Body of pancreas (tissue), 4 donors: ENCODE data around the gene NAA25. TPM values are rescaled to one million over a fixed set of nuclear protein-coding genes. Genes with fewer than 3 reads are reported as not detected.

ENCODE experiments used
- ATAC-seq: fragments of 150-250 bp; one replicate; pipeline ENCODE4 v1.9.1; 2016
- DNase-seq, 4 donors: peaks; one replicate each; pipeline ENCODE4 v3.0.0-alpha.2; 2019
- H3K27ac ChIP-seq, 4 donors: fragments of 200-600 bp; sonication (generic); 1 replicate in 3 of 4; 2 replicates in 1 of 4; pipeline versions ENCODE4 v1.5.1 to v1.6.1; 2016 to 2019; ENCODE audit warnings: mild to moderate bottlenecking in 1 of 4, mixed read lengths in 1 of 4, moderate library complexity in 1 of 4
- H3K27me3 ChIP-seq, 2 donors: fragments of 200-600 bp; sonication (generic); one replicate each; pipeline ENCODE4 v1.6.0; 2016; ENCODE audit warnings: mild to moderate bottlenecking in 1 of 2
- H3K36me3 ChIP-seq, 2 donors: fragments of 200-600 bp; sonication (generic); replicated peaks in 1 of 2; 2 replicates each; pipeline ENCODE4 v1.5.1; 2016; ENCODE audit warnings: low read depth in 2 of 2; ENCODE audit not compliant: insufficient read depth in 1 of 2
- H3K4me1 ChIP-seq: fragments of 200-600 bp; sonication (generic); one replicate; pipeline ENCODE4 v1.6.0; 2016
- H3K4me3 ChIP-seq, 2 donors: fragments of 200-600 bp; sonication (generic); 1 replicate in 1 of 2; 2 replicates in 1 of 2; pipeline ENCODE4 v1.5.1; 2016 to 2019
- H3K9me3 ChIP-seq, 3 donors: fragments of 200-600 bp; sonication (generic); 1 replicate in 2 of 3; 2 replicates in 1 of 3; pipeline ENCODE4 v1.5.1; 2016
- POLR2A ChIP-seq, 3 donors: fragments of 450-650 bp; IDR thresholded peaks; one replicate each; pipeline ENCODE4 v1.6.1; 2016; ENCODE audit warnings: antibody characterized with exemption in 3 of 3, mild to moderate bottlenecking in 2 of 3
- WGBS, 2 donors: methylation state at CpG; one replicate each; pipeline ENCODE4 v1.1.5; 2017; 5-methylcytosine and 5-hydroxymethylcytosine counted together
- intact Hi-C: fragments of 100-400 bp; cut with DNase I; formaldehyde crosslinking; loops from one replicate; pipeline ENCODE4 v1.15.1; 2023
- total RNA-seq, 2 donors: library from RNA; depleted of rRNA; stranded (reverse); fragments of >200 nt; gene quantifications; one replicate each; pipeline ENCODE4 v1.1.0, GENCODE V29; 2016
- TF ChIP-seq, protein P1 (sequence below), 7 experiments: fragments of 450-650 bp in 4 of 7; fragments of 200-600 bp in 3 of 7; sonication (generic) in 3 of 7; IDR thresholded peaks; one replicate each; pipeline ENCODE4 v1.5.1; 2016 to 2019; ENCODE audit warnings: antibody characterized with exemption in 7 of 7

The NAA25 gene
- total RNA-seq, 2 donors from 2014 or later = 12.5 to 17.6 TPM

DNA sequence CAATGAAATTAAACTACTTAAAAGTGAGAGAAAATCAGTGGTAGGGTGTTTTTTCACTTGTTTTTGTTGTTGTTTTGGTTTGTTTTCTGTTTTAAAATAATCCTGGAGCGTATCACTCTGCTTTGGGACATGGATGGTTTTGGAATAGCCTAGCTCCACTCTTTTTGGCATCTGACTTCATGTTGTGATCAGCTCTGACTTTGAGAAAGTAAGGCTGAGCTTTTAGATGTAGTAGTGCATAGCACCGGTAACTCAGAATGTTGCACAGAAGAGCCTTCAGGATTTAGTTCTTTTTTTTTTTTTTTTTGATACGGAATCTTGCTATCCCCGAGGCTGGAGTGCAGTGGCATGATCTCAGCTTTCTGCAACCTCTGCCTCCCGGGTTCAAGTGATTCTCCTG is 24.8 kb upstream of the NAA25 start:
- H3K27ac ChIP-seq = no peak overlapping the region
- H3K27me3 ChIP-seq = no peaks in the 10 kb centered on the region
- H3K4me1 ChIP-seq = peaks cover 17% of the 10 kb centered on the region
- 84 to 87% methylated on average over 5 of the region's 5 CpGs for WGBS, 2 donors
- TF ChIP-seq, protein P1, sequence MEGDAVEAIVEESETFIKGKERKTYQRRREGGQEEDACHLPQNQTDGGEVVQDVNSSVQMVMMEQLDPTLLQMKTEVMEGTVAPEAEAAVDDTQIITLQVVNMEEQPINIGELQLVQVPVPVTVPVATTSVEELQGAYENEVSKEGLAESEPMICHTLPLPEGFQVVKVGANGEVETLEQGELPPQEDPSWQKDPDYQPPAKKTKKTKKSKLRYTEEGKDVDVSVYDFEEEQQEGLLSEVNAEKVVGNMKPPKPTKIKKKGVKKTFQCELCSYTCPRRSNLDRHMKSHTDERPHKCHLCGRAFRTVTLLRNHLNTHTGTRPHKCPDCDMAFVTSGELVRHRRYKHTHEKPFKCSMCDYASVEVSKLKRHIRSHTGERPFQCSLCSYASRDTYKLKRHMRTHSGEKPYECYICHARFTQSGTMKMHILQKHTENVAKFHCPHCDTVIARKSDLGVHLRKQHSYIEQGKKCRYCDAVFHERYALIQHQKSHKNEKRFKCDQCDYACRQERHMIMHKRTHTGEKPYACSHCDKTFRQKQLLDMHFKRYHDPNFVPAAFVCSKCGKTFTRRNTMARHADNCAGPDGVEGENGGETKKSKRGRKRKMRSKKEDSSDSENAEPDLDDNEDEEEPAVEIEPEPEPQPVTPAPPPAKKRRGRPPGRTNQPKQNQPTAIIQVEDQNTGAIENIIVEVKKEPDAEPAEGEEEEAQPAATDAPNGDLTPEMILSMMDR (IDR thresholded peaks at IDR 0.05) = no peak
- no peak for TF ChIP-seq POLR2A (IDR thresholded peaks at IDR 0.05)
- ATAC-seq = no peak
- intact Hi-C loops = no loop called here
- no peak for DNase-seq
- H3K4me3 ChIP-seq = no peak overlapping the region
- no peaks in the 10 kb centered on the region for H3K9me3 ChIP-seq
- H3K36me3 ChIP-seq = peaks cover 0 to 15% of the 10 kb centered on the region in 2 donors

DNA sequence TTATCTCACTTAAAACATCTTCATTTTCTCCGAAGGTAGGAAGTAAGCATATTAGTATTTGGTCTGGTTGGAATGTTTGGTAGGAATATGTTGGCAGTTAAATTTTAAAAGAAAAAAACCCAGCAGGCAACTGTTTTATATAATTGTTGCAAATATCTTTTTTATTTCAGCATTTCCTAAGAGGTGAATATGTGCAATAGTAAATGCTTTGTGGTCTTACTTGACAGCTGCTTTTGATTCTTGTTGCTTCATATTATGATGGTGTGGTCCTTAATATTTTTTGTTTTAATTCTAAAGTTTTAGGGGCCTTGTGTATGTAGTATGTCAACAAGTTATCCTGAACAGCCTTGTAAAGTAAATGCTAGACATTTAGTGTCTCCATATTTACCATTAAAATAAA is 23.1 kb upstream of the NAA25 start:
- TF ChIP-seq POLR2A (IDR thresholded peaks at IDR 0.05) = no peak
- TF ChIP-seq, protein P1 (IDR thresholded peaks at IDR 0.05) = no peak
- Histone ChIP-seq H3K36me3 (peaks cover 0 to 6% of the 10 kb centered on the region in 2 donors), H3K9me3 (no peaks in the 10 kb centered on the region), H3K27ac (peak overlapping the region in 2 of 4 donors; percentile 59 to 78), H3K27me3 (no peaks in the 10 kb centered on the region), H3K4me3 (no peak overlapping the region), H3K4me1 (peaks cover 22% of the 10 kb centered on the region)
- intact Hi-C loops = no loop called here
- 61 to 64% methylated on average over 1 of the region's 1 CpG for WGBS, 2 donors
- ATAC-seq (no peak), DNase-seq (no peak)

DNA sequence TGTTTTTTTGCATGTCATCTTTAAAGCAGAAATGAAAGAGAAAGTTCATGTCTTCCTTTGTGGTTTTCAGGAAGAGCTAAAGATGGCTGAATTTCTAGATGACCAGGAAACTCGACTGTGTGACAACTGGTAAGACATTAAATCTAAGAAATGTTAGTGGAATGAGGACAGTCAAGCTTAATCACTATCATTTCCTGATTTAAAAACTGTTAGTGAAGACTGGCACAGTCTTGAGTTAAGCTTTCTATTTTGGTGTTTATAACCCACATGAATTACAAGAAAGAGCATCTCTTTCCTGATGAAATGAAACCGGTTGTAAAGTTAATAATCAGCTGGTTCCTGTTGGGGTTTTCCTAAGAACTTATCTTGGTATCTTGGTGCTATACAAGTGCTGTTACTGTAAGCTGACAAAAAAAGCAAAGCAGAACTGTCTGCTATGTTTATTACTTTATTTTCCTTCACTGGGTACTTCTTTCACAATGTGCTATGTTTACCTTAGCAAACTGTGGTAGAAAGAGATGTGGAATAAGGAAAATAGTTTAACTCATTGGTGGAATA is 21.9 kb upstream of the NAA25 start:
- ATAC-seq (no peak), DNase-seq (no peak)
- H3K27me3 ChIP-seq = no peaks in the 10 kb centered on the region
- H3K4me3 ChIP-seq = no peak overlapping the region
- no peaks in the 10 kb centered on the region for H3K9me3 ChIP-seq
- peak overlapping the region; percentile 10 to 78 (median 42) for H3K27ac ChIP-seq
- peaks cover 0 to 4% of the 10 kb centered on the region in 2 donors for H3K36me3 ChIP-seq
- peaks cover 30% of the 10 kb centered on the region for H3K4me1 ChIP-seq
- TF ChIP-seq, protein P1 (IDR thresholded peaks at IDR 0.05) = no peak
- TF ChIP-seq POLR2A (IDR thresholded peaks at IDR 0.05) = no peak
- 21 to 22% methylated on average over 2 of the region's 2 CpGs for WGBS, 2 donors
- intact Hi-C loops = no loop called here

DNA sequence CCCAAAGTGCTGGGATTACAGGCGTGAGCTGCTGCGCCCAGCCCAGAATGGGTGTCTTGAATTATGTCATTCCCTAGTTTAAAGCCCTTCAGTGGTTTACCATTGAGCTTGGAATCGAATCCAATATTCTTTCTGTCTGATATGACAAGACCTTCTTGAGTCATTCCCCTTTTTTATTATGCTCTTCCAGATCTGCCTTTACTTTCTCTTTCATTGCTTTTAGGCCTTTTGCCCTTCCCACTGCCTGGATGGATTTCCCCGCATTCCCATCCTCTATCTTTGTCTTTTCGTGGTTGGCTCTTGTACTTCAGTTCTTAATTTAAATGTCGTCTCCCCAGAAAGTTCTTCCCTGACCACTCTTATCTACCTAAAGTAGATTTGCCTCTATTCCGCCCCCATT is 18.3 kb upstream of the NAA25 start:
- Histone ChIP-seq H3K4me3 (no peak overlapping the region), H3K36me3 (no peaks in the 10 kb centered on the region), H3K27ac (no peak overlapping the region), H3K27me3 (no peaks in the 10 kb centered on the region), H3K4me1 (peaks cover 47% of the 10 kb centered on the region), H3K9me3 (no peaks in the 10 kb centered on the region)
- DNase-seq = no peak
- no peak for ATAC-seq
- intact Hi-C loops = no loop called here
- TF ChIP-seq, protein P1 (IDR thresholded peaks at IDR 0.05) = no peak
- TF ChIP-seq POLR2A (IDR thresholded peaks at IDR 0.05) = no peak
- 82 to 88% methylated on average over 7 of the region's 7 CpGs for WGBS, 2 donors

DNA sequence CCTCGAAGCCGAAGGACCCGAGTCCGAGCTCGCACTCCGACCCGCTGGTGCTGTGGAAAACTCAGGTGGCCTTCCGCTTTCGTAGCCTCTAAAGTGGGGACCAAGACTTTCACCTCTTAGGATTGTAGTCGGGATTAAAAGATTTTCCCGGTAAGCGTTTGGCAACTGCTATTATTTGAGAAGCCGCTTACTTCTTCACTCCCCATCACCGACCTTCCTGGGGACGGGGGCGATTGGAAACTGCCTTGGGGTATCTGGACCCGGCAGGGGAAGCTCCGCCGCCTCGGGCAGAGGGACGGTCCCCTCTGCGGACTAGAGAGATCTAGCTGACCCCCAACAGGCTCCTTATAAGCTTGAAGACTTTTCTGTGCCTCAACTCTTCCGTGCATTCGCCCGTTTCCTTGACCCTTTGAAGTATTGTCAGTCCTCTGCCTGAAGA is 17.4 kb upstream of the NAA25 start:
- ATAC-seq (no peak), DNase-seq (no peak)
- 0 to 1% methylated on average over 19 to 25 of the region's 25 CpGs for WGBS, 2 donors
- no peaks in the 10 kb centered on the region for H3K36me3 ChIP-seq
- H3K27ac ChIP-seq = peak overlapping the region in 3 of 4 donors; percentile 57 to 86 (median 83)
- no peak for TF ChIP-seq POLR2A (IDR thresholded peaks at IDR 0.05)
- intact Hi-C loops = no loop called here
- no peaks in the 10 kb centered on the region for H3K9me3 ChIP-seq
- peak overlapping the region; percentile 54 to 61 for H3K4me3 ChIP-seq
- H3K4me1 ChIP-seq = peaks cover 42% of the 10 kb centered on the region
- no peaks in the 10 kb centered on the region for H3K27me3 ChIP-seq
